HFFc6 (cell line): Measurements from ENCODE around the gene UNC5CL. TPM values are rescaled to one million over a fixed set of nuclear protein-coding genes. Genes with fewer than 3 reads are reported as not detected.
A peak's percentile ranks its signal among the peaks of the same experiment; 100 is the strongest.

Experiments
- DNase-seq: peaks from one replicate; pipeline ENCODE4 v3.0.0-alpha.2; 2018
- H3K27ac Mint-ChIP-seq: 2 replicates; pipeline ENCODE4 v1.8.0; 2020; ENCODE audit warnings: mild to moderate bottlenecking, mixed read lengths
- H3K27me3 Mint-ChIP-seq: 2 replicates; pipeline ENCODE4 v1.8.0; 2021; ENCODE audit warnings: mild to moderate bottlenecking, moderate library complexity, mixed read lengths; ENCODE audit not compliant: insufficient read depth
- H3K36me3 Mint-ChIP-seq: 2 replicates; pipeline ENCODE4 v1.8.0; 2021; ENCODE audit warnings: low read depth, mixed read lengths
- H3K4me1 Mint-ChIP-seq: 2 replicates; pipeline ENCODE4 v1.8.0; 2020; ENCODE audit warnings: low read depth, mixed read lengths
- H3K4me3 Mint-ChIP-seq: 2 replicates; pipeline ENCODE4 v1.8.0; 2020; ENCODE audit warnings: mild to moderate bottlenecking, moderate library complexity, mixed read lengths
- H3K9me3 Mint-ChIP-seq: 2 replicates; pipeline ENCODE4 v1.8.0; 2020; ENCODE audit warnings: mild to moderate bottlenecking, mixed read lengths
- total RNA-seq, 6 experiments: library from RNA; stranded (reverse); fragmentation: NEBNext Ultra II Directional; extraction: Animal tissue kit (Norgen Biotek cat#: 25700); gene quantifications; 2 replicates in 1 of 6; 3 replicates in 5 of 6; pipeline ENCODE4 v1.2.3, GENCODE V29; 2021
- TF ChIP-seq, protein P1 (sequence below): fragments of 200-600 bp; sonication (generic); IDR thresholded peaks from 2 replicates; pipeline ENCODE4 v1.5.0; 2021; ENCODE audit warnings: antibody characterized with exemption, mild to moderate bottlenecking

The UNC5CL gene
- total RNA-seq, 6 experiments from 2014 or later: not detected

DNA sequence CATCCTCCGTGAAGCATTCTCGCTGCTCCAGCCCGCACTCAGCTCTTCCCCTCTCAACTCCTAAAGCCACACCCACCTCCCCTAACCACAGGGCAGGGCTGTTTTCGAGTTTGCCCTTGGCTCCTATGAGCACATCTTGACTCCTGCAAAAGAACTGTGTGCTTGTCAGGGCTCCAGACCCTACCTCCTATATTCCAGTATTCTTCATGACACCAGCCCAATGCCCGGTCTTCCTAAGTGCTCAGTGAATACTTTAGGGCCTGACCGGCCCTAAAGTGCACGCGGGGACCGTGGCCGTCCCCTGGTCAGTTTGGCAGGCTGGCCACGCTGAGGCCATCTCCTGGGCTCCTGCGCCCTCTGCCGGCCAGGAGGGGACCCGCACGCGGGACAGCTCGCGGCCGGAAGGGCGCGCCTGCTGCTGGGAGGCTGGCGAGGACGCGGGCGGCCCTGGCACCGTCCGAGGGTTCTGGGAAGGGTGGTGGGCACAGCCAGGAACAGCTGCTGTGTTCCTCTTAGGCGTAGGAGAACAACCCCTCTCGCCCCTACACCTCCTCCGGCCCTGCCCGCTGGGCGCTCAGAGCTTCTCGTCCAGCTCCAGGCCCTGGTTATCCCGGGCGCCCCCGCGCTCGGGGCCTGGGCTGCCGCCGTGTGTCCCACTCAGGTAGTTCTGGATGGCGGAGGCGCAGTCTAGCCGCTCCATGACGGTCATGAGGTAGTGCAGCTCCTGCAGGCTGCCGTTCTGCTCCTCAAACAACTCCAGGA, 11.0 kb downstream of the UNC5CL start:
- peaks cover 25% of the 10 kb centered on the region for H3K4me1 Mint-ChIP-seq
- H3K4me3 Mint-ChIP-seq: peak overlapping the region; percentile 82
- TF ChIP-seq, protein P1, sequence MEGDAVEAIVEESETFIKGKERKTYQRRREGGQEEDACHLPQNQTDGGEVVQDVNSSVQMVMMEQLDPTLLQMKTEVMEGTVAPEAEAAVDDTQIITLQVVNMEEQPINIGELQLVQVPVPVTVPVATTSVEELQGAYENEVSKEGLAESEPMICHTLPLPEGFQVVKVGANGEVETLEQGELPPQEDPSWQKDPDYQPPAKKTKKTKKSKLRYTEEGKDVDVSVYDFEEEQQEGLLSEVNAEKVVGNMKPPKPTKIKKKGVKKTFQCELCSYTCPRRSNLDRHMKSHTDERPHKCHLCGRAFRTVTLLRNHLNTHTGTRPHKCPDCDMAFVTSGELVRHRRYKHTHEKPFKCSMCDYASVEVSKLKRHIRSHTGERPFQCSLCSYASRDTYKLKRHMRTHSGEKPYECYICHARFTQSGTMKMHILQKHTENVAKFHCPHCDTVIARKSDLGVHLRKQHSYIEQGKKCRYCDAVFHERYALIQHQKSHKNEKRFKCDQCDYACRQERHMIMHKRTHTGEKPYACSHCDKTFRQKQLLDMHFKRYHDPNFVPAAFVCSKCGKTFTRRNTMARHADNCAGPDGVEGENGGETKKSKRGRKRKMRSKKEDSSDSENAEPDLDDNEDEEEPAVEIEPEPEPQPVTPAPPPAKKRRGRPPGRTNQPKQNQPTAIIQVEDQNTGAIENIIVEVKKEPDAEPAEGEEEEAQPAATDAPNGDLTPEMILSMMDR: peak; percentile 100
- H3K9me3 Mint-ChIP-seq: no peaks in the 10 kb centered on the region
- H3K27me3 Mint-ChIP-seq: peaks cover 4% of the 10 kb centered on the region
- H3K27ac Mint-ChIP-seq: peak overlapping the region; percentile 40; the same call in 1 of the 2 replicates
- no peaks in the 10 kb centered on the region for H3K36me3 Mint-ChIP-seq
- DNase-seq: peak; percentile 53

DNA sequence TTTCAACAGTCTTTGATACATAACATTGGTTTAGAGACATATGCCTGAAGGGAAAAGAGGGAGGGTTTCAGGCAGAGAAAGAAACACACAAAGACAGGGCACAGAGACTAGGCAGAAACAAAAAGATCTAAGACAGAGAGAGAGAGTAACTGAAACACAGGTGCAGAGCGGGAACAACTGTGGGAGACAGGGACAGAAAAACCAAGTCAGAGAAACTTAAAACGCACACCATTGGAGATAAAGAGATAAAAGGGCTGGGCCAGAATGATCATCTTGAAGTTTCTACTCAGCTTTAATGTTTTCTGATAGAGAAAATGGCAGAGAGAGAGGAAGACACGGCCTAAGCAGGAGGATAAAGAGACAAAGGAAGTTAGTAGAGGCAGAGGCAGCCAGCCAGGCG, 11.8 kb downstream of the UNC5CL start:
- Mint-ChIP-seq H3K27ac (no peak overlapping the region), H3K4me1 (peaks cover 32% of the 10 kb centered on the region), H3K27me3 (peaks cover 4% of the 10 kb centered on the region), H3K9me3 (no peaks in the 10 kb centered on the region), H3K4me3 (peak overlapping the region; percentile 82), H3K36me3 (no peaks in the 10 kb centered on the region)
- DNase-seq: no peak
- TF ChIP-seq, protein P1: no peak

- Mint-ChIP-seq H3K36me3 (no peaks in the 10 kb centered on the region), H3K9me3 (no peaks in the 10 kb centered on the region), H3K4me3 (no peak overlapping the region), H3K27me3 (peaks cover 3% of the 10 kb centered on the region), H3K27ac (no peak overlapping the region), H3K4me1 (peaks cover 42% of the 10 kb centered on the region)
- DNase-seq: no peak
- TF ChIP-seq, protein P1: no peak
Measured at GRCh38 chr6:41025966-41026530, 13.0 kb downstream of the UNC5CL start.

GRCh38 chr6:41023114-41023513, 15.9 kb downstream of the UNC5CL start:
- no peak for DNase-seq
- H3K4me3 Mint-ChIP-seq: no peak overlapping the region
- peaks cover 5% of the 10 kb centered on the region for H3K27me3 Mint-ChIP-seq
- peaks cover 42% of the 10 kb centered on the region for H3K4me1 Mint-ChIP-seq
- peaks cover 4% of the 10 kb centered on the region for H3K36me3 Mint-ChIP-seq
- TF ChIP-seq, protein P1: no peak
- no peak overlapping the region for H3K27ac Mint-ChIP-seq
- no peaks in the 10 kb centered on the region; the same call in 1 of the 2 replicates for H3K9me3 Mint-ChIP-seq

DNA sequence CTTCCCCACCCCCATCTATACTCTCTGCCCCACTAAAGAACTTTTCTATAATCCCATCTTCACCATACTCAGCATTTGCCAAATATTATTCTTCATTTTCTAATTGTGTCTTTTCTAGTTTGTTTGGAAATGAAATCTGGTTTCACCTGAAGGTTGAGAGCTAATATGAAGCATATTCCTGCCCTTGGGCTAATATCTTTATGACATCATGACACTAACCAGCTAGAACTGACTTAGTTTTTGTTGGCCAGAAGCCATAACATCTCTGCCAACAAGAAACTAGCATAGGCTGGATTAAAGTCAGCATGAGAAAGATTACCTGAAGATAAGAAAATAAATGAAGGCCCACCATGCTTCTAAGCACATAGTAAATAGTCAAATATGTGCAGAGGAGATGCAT, 16.7 kb downstream of the UNC5CL start:
- no peaks in the 10 kb centered on the region; the same call in 1 of the 2 replicates for H3K9me3 Mint-ChIP-seq
- H3K4me3 Mint-ChIP-seq: no peak overlapping the region
- H3K27ac Mint-ChIP-seq: no peak overlapping the region; the same call in 1 of the 2 replicates
- TF ChIP-seq, protein P1: no peak
- peaks cover 5% of the 10 kb centered on the region for H3K27me3 Mint-ChIP-seq
- peak; percentile 18 for DNase-seq
- H3K4me1 Mint-ChIP-seq: peaks cover 33% of the 10 kb centered on the region
- peaks cover 4% of the 10 kb centered on the region for H3K36me3 Mint-ChIP-seq
